ENCODE results near the gene NSL1.

DNA sequence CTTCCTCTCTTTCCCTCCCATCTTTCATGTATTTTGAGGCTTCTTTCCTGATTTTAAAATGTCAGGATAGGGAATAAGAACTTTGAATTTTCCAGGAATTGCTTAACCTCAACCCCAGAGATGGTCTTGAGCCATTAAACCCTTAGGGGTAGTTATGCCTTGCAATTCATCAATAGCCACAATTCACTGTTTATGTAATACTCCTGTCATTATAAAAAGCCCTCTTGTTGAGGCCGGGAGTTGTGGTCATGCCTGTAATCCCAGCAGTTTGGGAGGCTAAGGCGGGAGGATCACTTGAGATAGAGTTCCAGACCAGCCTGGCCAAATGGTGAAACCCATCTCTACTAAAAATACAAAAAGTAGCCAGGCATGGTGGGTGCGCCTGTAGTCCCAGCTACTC lies 31.4 kb upstream of the NSL1 start:
- TF ChIP-seq, protein P1, sequence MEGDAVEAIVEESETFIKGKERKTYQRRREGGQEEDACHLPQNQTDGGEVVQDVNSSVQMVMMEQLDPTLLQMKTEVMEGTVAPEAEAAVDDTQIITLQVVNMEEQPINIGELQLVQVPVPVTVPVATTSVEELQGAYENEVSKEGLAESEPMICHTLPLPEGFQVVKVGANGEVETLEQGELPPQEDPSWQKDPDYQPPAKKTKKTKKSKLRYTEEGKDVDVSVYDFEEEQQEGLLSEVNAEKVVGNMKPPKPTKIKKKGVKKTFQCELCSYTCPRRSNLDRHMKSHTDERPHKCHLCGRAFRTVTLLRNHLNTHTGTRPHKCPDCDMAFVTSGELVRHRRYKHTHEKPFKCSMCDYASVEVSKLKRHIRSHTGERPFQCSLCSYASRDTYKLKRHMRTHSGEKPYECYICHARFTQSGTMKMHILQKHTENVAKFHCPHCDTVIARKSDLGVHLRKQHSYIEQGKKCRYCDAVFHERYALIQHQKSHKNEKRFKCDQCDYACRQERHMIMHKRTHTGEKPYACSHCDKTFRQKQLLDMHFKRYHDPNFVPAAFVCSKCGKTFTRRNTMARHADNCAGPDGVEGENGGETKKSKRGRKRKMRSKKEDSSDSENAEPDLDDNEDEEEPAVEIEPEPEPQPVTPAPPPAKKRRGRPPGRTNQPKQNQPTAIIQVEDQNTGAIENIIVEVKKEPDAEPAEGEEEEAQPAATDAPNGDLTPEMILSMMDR (IDR thresholded peaks at IDR 0.05): no peak
- no peak for TF ChIP-seq POLR2A (IDR thresholded peaks at IDR 0.05)

Data from testis (tissue), 2 donors.